ENCODE results near the gene IL17RD.

The IL17RD gene

DNA sequence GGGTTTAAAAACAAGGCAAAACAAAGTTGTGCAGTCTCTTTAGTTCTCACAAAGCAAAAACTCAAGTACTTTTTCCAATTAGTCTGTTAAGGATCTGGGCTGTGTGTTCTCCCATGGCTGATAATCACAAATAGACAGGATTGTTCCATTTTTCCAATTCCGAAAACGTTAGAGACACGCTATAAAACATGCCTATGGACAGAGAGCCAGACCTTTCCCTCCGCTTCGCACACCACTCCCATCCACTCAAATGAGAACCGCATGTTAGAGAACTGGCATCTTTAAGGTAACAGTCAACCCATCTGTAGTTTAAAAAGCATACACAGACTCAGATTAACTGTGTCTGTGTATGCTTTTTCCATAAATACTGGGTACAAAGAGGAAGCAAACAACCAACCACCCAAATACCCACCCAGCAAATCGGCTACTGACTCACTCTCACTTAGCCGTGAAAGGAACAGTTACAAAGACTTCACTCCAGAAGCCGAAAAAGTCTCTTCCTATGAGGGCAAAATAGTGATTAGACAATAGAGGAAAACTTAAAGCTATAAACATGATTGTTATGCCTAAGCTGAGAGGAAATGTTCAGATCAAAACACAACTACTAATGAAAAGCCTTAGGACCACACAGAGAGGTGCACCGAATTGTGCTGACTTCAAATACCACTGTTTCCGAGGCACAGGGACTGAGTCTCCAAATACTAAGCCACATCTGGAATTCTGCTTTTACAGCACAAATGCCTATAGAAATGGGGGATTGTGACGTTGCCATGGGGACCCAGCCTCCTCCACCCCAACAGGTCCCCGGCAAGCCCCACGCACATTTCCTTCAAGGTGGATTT, 36.1 kb downstream of the IL17RD start:
- DNase-seq = no peak

DNA sequence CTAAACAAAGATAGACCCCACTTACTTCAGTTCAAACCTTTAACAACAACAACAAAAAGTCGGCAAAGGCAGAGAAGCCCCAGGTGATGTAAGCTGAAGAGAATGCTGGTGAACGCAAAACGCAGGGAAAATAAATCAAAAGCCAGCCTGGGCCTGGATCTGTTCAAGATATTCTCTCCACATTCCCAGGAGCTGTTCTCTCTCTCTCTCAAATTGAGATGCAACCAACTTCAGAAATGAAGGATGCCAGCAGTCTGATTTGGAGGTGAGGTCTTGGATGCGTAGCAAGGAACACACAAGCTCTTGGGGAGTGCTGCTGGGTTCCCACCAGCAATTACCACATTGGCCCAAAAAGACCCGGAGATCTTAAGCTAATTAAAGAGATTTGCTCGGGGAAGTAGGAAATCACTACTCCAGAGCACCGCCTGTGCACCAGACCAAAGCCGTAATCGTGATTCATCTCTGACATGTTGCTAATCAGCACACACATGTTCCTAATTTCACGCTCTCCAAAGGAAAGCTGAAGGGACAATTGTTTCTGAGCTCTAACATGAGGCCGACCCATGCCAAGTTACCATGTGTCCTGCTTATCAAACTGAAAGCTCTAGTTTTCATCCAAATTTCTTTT, 37.1 kb downstream of the IL17RD start:
- DNase-seq = no peak

DNA sequence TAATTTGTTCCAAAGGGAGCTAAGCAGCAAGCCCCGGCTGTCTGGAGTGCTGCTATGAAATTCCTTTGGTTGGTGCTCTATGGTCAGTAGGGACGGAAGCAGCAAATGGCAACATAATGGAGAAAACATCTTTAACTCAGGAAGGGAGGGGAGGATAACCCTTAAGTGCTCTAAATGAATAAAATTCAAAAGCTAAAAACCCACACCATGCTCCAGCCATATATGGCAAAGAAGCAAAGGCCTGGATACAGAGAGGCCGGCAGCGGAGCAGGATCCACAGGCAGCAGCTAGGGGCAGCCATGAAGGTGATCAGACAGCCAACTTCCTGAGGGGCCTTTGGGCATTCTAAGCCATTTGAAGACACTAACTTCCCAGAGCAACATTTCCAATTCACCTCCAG, 38.9 kb downstream of the IL17RD start:
- no peak for DNase-seq

DNA sequence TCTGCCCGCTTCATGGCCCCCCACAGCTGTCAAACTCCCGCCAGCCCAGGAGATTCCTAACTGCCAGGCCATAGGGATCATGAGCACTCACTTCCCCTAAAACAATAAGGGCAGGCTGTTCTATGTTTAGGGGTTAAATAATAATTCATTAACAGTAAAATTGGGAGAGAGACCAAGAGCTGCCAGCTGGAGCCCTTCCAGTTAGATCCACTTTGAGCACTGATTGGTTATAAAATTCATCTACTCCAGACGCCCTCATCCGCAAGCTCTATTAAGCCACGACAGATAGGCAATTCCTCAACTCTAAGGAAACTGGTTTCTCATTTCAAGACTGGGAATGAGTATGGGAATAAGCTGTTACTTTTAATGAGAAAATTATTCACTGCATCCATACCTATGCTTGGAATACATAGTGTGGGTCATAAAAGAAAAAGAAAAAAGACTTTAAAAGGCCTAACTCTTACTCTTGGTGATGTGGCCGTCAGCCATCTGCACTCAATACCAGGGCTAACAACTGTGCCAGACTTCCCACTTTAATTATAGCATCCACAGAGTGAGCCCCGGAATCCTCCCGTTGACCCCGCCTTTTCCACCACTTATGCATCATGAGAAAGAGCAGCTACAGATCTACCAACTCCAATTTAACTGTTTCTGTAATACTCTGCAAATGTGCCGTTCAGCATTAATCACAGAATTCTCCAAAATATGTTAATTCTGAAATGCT, 44.5 kb downstream of the IL17RD start:
- DNase-seq = no peak

DNA sequence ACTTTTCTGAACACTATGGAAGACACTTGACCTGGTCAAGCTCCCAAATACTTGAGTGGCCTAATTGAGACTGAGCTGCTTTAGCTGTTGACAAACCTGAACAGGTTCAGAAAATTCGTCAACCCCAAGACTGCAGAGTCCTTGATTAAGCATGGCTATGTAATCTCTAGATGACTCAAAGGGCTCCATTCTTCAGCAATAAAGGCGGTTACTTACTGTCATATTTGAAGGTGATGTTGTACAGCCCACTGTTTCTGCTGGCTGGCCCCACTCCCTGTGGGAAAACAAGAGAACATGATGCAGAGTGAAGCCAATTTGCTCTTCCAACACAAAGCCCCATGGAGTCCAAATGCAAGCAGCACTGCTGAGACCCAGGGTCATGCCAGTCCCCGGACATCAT, 45.1 kb downstream of the IL17RD start:
- DNase-seq = no peak

DNA sequence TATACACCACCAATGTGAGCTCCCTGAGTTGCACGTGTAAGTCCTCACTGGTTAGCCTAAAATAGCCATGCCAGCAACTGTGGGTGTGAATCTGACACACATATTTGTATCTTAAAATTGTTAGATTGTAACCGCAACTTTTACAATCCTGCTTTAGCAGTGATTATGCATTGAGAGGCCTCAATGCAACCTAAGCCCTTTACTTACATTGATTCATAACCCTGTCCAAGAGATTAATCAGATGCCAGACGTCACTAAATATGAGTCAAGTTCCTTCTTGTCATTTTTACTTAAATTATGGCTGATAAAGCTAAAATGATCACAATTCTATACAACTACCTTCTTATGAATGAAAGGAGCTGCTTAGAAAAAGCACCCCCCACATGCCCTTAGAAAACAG, 46.9 kb downstream of the IL17RD start:
- DNase-seq = no peak

DNA sequence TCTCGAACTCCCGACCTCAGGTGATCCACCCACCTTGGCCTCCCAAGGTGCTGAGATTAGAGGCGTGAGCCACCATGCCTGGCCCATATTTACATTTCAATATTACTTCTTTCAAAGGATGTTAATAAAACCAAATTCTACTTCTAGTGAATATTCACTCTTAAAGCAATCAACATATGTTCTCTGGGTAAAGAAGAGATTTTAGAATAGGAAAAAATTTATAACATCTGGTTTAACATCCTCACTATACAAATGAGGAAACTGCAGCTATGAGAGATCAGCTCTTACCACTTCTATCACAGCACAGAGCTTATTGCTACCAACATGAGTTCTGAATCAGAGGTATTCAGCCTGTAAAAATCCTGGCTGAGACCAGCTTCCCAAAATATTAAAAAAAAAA, 48.7 kb downstream of the IL17RD start:
- DNase-seq = no peak

DNA sequence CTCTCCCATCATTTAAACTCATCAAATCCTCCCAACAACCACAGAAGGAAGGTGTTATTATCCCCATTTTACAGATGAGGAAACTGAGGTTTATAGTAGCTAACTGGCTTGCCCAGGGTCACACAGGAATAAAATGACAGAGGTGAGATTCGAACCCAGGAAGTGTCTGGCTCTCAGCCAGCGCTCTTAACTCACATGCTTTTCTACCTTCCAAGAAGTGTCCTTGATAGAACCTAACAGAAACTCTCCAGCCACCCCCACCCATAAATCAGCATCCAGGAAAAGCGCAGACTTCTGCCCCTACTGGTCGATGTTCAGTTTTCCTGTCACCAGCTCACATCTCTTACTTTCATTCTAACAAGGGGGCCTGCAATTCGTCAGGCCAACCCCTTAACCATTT, 52.9 kb downstream of the IL17RD start:
- DNase-seq = no peak

DNA sequence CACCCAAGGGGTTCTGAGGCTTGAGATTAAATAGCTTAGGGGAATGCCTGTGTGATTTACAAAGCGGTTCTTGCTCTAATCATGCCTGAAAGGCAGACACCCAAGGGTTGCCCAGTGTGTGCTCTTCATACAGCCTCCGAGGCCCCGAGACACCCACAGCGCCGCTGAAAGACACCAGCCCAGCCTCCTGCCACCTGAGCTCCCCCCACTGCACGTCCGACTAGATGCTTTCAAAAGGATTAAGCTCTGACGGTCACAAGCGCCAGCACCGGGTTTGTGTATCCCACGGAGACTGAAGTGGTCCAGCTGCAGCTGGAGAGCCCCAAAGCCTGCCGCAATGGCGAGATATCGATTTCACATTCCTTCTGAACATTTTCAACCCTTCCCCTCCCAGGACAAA, 54.4 kb downstream of the IL17RD start:
- DNase-seq = no peak

DNA sequence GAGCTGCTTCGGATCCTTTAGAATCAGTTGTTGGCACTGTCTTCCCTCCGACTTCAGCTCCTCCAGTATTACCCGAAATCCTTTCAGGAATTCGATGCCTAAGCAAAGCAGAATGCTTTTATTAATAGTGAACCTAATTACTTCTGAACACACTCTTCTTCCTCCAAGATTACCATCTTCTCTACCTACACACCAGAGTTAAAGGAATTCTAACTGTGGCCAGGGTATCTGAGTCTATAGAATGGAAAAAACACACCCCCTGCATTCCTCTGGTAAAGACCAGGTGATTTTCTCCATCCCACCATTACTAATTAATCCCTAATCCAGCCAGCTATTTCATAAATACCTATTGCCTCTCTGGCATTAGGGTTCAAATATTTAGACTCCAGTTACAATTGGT, 54.9 kb downstream of the IL17RD start:
- no peak for DNase-seq

DNA sequence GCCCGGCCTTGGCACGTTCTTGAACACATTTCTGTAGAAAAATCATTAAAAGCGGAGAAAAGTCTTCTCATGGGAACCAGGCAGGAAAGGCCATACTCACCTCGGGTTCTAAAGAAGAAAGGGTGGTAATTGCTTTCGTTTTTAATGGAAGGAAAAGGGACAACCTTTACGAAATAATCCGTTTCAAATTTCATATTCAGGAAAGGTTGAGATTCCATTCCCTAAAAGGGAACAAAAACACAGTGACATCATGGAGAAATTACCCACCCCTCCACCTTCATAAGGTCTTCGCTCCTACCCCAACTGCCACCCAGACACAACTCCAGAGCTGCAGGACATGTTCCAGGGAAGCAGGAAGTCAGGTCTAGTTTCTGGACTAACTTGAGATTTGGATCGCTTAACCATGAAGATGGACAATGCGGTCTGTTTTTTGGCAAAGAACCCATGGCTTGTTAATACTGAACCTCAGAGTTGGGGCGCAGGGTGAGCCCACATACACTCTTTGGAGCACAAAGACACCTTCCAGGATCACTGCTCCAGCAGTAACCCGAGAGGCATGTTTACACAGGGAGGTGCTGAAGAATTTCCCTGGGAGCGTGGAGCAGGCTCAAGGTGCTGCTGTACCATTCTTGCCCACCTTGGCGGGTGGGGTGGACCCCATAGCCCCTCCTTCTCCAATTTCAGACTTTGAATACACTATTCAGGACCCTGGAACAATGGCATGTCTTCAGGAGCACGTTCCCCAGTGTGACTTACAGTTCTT, 55.5 kb downstream of the IL17RD start:
- DNase-seq = no peak

DNA sequence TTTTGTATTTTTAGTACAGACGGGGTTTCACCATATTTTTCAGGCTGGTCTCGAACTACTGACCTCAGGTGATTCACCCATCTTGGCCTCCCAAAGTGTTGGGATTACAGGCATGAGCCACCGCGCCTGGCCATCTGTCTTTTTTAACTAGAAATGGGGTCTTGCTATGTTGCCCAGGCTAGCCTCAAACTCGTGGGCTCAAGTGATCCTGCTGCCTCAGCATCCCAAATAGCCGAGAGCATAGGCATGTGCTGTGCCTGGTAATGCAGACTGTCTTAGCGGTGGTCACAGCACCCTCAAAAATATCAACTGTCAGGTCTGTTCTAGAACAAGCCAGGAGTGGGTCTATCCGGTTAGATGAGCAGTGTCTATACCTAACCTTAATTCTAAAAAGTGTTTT, 56.5 kb downstream of the IL17RD start:
- no peak for DNase-seq

DNA sequence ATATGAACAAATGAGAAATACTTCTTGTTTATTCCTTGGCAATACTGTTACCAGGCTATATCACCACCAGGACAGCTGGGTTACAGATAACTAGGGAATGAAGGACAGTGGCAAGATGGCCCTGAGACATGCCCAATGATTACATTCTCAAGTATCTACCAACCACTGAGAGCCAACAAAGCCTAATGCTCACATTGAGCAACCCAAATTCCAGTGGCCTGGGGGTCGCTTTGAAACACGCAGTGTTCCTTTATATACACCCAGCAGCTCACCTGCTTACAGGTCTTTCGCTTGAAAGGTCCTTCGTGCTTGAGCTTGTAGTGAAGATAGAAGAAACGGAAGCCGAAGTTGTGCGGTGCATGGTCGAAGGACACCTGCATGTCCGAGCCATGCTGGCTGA, 59.6 kb downstream of the IL17RD start:
- no peak for DNase-seq

DNA sequence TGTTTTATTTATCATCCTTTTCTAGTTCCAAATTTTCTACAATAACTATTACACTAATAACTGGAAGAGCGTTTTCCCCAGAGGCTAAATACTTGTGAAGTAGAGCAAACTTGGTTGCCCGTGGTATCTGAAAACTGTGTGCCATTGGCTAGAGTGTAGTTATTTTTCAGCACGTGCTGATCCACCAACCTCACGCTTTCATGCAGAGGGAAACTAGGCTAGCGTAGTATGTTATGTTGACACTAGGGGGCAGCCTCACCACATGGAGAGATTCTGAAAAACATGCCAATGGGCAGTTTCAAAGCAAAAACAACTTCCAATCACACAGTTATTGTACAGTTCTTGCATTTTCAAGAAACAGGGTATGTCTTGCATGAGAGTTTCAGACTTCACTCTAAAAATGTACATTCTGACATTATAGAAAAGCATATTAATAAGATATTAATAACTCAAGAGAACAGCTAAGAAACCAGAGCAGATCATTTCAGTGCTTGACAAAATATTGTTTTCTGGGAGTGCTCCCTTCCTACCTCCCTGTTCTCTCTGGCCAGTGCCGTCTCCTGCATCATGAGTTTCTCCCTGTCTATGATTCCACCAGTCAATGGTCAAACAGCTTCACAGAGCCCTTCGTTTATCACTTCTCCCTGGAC, 65.0 kb downstream of the IL17RD start:
- DNase-seq = no peak

DNA sequence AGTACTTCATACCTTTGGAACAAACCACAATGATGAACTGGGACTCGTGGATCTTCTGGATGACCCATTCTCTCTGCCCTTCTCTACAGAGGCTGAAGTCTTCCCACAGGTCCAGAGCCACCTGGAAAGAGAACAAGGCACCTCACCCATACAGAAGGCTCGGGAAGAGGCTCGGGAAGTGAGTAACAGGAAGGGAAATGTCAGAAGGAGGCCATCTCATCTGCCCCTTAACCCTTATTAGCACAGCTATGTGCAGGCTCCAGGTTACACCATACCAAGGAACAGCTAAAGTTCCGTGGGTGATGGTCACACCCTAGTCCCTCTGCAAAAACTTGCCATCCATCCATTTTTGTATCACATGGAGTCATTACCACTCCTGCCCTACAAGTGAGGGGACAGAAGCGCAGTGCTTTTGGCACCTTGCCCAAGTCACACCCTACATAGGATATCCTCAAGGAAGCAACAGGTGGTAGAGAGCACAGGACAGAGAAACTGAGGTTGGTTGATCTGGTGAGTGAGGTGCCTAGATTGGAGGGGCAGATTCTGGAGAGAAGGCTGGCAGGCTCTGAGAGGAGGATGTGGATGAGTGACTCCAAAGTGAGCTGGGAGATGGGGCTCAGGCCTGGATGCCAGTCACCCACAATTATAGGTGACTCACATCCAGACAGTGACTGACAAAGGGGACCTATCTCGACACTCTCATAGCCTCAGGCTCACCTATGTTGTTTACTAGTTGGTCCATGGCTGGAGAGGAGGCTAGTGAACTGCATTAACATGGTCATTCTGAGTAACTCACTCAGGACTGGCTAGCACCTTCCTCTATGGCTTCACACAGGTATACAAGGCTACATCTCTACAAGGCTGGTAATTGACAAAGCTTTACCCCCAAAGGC, 66.5 kb downstream of the IL17RD start:
- DNase-seq = no peak

DNA sequence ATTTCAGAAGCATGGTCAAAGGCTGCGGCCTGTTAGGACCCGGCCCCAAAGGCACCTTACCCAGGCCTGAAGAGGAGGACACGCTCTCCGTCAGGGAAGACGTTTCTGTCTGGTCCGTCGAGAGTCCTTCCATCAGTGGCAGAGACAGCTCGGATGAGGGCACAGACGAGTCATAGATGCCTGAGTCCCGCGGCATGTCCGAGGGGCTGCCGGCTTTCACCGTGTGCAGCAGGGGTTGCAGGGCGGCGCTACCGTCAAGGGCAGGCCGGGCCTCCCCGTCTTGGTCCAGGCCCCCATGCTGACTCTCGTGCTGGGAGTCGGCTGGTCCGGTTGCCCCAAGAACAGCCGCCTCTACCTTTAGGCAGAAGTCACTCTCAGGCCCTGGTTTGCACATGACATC, 67.6 kb downstream of the IL17RD start:
- DNase-seq = no peak

DNA sequence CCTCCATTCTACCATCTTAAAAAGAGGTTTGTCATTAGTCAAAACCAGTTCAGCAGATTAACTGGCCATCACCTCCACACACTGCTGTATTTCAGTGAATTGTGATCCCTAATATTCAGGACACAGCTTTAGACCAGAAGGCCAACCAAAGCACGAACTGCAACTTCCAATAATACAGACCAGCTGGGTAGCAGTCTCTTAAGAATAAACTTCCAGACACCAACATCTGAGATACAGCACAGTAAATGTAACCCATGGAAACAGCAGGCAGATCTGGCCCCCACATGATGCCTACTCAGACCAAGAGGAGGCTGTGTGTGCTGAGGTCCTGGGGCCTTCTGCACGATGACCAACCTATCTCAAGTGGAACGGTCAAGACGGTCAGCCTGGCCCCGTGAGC, 69.8 kb downstream of the IL17RD start:
- DNase-seq = no peak

DNA sequence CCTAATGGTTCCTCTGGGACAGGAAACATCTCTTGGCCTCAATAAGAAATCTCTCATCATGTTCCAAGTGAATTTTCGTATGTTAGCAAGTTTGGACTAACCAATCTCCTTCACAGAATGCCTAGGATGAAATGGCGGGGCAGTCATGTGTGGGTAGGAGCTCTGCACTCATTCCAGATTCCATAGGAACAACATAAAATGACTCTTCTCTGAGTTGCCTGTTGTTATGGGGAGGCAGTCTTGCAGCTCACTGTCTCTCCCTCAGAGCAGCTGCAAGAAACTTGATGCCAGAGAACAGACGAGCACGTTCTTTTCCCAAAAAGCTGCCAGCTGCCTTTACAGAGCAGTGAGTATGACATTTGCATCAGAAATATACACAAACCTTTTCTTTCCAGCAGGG, 70.6 kb downstream of the IL17RD start:
- DNase-seq = no peak

DNA sequence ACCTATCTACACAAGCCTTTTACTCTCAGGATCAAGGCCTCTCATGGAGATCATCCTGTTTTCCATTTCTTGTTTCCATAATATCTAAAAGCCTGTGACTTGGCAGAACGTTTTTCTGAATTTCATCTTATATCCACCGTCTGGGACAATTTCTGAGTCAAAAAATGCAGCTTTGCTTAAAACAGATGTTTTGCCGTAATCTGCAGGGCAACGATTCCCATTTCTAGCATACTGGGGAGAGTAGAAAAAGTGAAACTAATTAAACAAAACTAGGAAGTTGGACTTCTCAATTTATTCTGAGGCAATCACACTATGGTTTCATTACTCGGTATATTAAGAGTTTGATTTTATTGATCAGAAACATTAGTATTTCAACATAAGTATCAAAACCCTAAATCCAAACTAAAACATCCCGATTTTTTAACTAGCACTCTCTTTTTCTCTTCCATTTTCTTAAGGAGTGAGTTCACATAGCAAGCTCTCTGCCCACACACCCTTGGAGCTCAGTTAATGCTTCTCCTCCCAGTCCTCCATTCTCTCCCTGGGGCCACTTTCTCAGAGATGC, 71.1 kb downstream of the IL17RD start:
- no peak for DNase-seq

DNA sequence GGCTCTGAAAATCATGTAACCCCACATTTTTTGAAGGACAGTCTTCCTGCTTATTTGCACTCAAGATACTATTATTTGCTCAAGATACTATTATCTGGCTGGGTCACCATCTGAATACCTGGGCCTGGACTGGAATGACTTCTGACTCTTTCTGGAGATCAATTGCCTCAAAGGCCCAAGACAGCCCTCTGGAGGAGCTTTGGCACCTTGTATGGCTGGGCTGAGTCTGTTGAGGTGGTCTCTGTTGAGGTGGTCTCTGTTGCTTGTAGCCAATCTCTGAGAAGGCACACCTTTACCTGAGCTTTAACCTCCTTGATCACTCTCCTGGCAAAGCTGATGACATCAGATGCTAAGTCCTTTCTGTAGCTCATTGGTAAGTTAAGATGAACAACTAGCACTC, 71.7 kb downstream of the IL17RD start:
- no peak for DNase-seq

DNA sequence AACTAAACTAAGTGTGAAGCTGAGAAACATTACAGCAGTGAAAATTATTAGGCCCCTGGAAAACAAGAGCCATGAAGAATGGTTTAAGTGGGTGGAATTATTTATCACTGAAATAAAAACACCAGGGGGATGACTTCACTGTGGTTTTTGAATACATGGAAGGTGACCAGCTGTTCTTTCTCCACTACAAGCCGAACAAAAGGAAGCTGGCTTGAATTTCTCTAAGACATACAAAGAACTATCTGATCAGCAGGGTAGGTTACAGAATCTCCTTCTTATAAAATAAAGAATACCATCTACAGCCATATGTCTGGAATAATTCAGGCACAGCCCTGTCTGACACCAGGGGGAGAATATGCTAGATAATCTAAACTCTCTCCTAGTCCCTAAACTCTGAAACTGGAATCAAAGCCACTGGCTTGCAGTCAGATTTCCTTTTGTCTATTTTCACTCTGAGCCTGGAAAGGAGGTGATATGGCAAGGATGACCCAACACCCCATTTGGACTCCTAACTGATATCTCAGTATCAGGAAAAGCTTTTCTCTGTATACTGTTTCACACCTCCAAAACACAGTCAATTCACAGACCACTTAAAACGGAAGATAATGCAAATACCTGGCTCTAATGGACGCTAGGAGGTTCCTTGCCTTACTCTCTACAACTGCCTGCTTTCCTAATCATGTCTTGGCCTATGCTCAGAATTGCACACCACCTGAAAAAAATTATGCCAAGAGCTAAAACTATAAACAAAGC, 73.5 kb downstream of the IL17RD start:
- DNase-seq = no peak
